ENCODE data around the gene ARAP1.

DNA sequence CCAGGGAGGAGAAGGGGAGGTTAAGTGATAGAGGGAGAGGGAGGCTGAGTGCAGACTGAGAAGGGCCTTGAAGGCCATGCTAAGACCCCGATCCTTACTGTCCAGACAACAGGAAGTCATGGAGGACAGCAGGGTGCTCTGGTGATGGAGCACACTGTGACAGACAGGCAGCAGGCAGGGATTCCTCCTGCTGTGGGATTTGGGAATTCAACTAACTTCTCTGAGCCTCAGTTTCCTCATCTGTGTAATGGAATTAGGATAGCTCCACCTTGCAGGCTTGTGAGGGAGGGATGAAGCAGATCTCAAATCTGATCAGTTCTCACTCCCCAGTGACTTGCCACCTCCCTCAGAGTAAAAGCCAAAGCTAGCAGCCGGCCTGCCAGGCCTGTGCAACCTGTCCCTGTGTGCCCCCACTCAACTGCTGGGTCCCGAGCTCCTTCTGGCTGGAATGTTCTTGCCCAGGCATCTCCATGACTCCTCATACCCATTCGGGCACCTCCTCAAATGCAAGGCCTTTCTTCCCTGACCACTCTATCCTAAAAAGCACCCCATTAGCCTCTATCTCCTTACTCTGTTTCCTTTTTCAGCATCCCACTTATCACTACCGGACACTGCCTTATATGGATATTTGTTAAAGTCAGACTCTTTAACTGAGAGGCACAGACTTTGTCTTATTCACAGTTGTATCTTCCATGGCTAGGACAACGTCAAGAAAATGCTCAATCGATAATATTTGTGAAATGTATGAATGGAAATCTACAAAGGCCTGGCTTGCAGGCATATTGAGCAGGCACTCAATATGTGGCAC is 9.5 kb downstream of the ARAP1 start:
- TF ChIP-seq, protein P1, sequence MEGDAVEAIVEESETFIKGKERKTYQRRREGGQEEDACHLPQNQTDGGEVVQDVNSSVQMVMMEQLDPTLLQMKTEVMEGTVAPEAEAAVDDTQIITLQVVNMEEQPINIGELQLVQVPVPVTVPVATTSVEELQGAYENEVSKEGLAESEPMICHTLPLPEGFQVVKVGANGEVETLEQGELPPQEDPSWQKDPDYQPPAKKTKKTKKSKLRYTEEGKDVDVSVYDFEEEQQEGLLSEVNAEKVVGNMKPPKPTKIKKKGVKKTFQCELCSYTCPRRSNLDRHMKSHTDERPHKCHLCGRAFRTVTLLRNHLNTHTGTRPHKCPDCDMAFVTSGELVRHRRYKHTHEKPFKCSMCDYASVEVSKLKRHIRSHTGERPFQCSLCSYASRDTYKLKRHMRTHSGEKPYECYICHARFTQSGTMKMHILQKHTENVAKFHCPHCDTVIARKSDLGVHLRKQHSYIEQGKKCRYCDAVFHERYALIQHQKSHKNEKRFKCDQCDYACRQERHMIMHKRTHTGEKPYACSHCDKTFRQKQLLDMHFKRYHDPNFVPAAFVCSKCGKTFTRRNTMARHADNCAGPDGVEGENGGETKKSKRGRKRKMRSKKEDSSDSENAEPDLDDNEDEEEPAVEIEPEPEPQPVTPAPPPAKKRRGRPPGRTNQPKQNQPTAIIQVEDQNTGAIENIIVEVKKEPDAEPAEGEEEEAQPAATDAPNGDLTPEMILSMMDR (conservative IDR thresholded peaks at IDR 0.05 in 1 of 2, IDR thresholded peaks at IDR 0.05 in 1 of 2; ENCODE audit: extremely low read depth in 1 of 2, insufficient read depth in 1 of 2, low read depth in 1 of 2, low read length in 2 of 2) = no peak
- no peak for TF ChIP-seq EZH2 (IDR thresholded peaks at IDR 0.05; ENCODE audit: borderline replicate concordance, low read length)
